ENCODE data around the gene LOC128125822.

The LOC128125822 gene

DNA sequence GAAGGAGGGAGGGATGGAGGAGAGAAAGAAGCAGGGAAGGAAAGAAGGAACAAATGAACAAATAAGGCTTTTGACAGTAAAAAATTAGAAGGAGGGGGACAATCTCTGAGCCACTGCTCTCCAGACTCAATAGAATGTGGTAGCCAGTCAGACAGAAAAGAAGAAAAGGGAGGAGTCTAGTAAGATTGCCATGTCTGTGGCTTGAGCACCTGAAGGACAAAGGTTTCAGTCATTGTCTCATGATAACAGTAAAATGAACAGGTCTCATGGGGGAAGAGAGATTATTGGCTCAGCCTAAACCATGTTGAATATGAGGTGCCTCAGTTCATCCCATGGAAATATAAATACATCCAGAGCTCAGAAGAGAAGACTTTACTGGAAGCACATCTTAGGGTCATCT, 14.0 kb upstream of the LOC128125822 start:
- no peak for DNase-seq

- peak in 1 of 3 donors; percentile 2 for DNase-seq
Measured at GRCh38 chr6:63560801-63561287, 11.4 kb upstream of the LOC128125822 start.

DNA sequence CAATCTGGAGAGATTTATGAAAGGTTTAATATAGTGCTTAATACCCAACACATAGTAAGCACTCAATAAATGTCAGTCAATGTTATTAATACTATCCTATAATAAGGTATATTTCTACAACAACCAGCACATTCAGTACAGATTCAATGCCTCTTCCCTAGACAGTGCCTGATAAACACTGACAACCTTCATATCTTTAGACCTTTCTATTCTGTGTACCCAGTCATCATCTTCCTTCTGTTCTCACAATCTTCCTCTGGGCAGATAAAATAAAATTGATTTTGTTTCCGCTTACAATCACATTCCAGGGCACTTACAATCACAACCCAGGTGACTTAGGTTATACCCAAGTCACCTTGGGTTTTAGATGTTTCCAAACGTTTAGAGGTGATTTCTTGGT, 11.0 kb upstream of the LOC128125822 start:
- DNase-seq, result no peak

DNA sequence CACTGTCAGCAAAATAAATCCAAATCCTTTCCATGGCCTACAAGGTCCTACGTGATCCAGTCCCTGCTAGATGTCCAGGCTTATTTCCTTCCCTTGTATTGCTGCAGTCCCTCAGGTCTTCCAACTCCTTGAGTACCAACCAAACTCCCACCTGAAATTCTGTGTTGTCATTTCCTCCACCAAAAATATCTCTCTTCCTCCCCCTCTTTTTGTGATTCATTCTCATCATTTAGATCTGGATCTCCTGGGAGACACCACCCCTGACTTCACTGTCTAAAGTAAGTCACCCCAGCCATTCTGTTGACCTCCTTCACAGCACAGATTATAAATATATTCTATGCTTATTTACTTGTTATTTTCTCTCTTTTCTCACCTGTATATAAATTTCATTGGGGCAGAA, 9.0 kb upstream of the LOC128125822 start:
- no peak for DNase-seq

- DNase-seq, result peak in 1 of 3 donors; percentile 17
Measured at GRCh38 chr6:63565058-63565726, 7.1 kb upstream of the LOC128125822 start.

- DNase-seq, result no peak
Measured at GRCh38 chr6:63565727-63566596, 6.3 kb upstream of the LOC128125822 start.

DNA sequence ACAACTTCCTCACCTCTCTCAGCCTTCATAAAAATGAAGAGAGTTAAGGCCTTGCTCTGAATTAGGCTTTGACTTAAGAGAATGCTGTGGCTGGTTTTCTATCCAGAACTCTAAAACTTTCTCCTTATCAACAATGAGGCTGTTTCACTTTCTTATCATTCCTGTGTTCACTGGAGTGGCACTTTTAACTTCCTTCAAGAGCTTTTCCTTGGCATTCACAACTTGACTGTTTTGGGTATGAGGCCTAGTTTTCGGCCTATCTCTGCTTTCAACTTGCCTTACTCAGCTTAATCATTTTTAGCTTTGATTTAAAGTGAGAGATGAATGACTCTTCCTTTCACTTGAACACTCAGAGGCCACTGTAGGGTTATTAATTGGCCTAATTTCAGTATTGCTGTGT, 4.3 kb upstream of the LOC128125822 start:
- no peak for DNase-seq

GRCh38 chr6:63571361-63572043, 778 bp upstream of the LOC128125822 start:
- peak; percentile 28 to 43 (median 42) for DNase-seq

DNA sequence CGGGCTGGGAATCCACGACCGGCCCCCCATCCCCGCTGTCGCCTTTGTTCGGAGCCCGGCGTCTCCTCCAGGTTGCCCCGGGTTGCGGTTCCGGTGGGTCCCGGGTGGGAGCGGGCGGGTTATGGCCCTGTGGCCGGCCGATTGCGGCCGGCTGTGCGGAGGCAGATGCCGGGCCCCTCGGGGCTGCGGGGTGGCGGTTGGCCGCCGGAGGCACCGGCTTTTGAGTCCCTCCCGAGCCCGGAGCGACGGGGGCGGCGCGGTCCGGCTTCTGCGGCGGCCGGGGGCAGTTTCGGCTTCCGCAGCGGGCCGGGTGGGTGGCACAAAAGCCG, 431 bp downstream of the LOC128125822 start:
- no peak for DNase-seq

- peak; percentile 70 to 87 (median 77) for DNase-seq
Measured at GRCh38 chr6:63573076-63573898, 1.0 kb downstream of the LOC128125822 start.

DNA sequence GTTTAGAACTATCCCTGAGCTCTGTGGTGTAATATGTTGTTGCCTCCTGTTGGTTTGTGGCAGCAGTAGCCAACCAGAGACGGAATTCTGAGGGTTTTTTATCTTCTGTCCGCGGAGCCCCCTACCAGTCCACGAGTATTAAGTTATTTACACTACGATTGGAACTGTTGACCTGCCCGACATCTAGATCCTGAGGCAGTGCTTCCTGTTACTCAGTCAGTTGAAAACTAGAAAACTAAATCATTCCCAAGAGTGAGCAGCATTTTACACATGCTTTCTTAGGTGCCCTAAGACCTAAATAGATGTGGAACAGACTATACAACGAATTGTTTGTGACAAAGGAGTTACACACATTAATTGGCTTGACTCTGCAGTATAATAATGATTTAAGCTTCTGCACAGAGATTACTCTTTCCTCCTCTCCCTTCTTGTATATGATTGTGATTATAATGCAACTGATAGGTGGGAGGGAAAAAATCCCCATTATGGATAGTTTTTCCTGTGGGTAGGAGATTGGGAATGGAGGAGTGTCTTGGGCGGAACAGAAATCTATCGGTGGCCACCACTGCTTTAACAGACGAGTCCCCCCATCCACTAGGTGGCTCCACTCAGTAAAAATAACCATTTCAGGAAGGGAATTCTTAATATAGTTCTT, 1.7 kb downstream of the LOC128125822 start:
- DNase-seq, result peak; percentile 75 to 79 (median 78)

GRCh38 chr6:63574554-63574900, 2.2 kb downstream of the LOC128125822 start:
- DNase-seq, result no peak

DNA sequence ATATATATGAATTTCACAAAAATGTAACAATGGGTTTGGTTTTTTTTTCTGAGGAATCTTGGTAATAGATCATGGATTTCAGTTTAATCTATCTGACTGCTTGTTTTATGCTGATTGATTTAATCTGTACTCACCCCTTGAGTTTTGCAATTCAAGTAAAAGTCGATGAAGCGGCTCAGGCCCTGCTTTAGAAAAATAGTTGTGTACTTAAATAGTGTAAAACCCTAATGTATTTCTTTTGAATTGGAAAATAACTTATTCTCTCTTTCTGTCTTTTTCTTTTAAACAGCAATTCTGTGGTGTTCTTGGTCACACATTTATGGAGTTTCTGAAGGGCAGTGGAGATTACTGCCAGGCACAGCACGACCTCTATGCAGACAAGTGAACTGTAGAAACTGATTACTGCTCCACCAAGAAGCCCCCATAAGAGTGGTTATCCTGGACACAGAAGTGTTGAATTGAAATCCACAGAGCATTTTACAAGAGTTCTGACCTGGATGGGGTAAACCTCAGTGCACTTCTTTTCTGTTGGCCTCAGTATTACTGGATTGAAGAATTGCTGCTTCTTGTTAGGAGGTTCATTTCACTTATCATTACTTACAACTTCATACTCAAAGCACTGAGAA, 4.0 kb downstream of the LOC128125822 start:
- peak in 1 of 3 donors; percentile 5 for DNase-seq

GRCh38 chr6:63576985-63577712, 4.9 kb downstream of the LOC128125822 start:
- peak in 1 of 3 donors; percentile 6 for DNase-seq

DNA sequence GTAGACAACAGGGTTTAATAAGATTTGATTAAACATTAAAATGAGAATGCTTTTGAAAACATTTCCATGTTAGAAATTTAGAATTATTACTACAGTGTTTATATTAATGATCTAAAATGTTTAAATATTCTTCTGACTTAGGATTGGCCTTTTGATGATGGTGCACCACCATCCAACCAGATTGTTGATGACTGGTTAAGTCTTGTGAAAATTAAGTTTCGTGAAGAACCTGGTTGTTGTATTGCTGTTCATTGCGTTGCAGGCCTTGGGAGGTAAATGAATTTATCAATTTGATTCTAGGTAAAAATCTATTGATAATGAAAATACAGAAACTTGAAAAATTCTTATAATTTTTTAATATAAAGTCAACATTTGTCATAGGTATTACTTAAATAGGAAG, 6.5 kb downstream of the LOC128125822 start:
- DNase-seq, result peak in 1 of 3 donors; percentile 7

- peak in 1 of 3 donors; percentile 12 for DNase-seq
Measured at GRCh38 chr6:63579937-63580703, 7.8 kb downstream of the LOC128125822 start.

- no peak for DNase-seq
Measured at GRCh38 chr6:63580704-63580961, 8.4 kb downstream of the LOC128125822 start.

DNA sequence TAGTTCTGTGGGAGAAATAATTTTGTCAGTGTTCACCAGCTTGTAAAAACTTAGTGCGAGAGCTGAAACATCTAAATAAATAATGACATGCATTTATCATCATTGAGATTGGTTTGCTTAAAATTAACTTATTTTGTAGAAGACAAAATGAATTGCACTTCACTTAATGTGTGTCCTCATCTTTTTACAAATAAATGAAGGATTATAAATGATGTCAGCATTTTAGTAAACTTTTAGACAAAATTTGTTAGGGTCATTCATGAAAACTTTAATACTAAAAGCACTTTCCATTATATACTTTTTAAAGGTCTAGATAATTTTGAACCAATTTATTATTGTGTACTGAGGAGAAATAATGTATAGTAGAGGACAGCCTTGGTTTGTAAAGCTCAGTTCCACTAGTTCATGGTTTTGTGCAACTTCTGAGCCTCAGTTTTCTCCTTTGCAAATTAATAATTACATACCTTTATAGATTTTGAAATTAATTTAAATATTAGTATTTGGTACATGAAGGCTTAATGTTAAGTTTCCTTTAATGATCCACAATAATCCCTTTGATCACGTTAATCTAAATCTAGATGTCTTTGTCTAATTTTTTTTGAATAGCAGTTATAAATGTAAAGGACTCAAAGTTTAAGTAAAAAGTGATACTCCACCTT, 9.2 kb downstream of the LOC128125822 start:
- peak in 1 of 3 donors; percentile 8 for DNase-seq

GRCh38 chr6:63582579-63583231, 10.4 kb downstream of the LOC128125822 start:
- DNase-seq, result peak in 1 of 3 donors; percentile 8

All from suppressor macrophage treated with lipopolysaccharide for 1 hour (primary cell).